Coronary artery (tissue), 2 donors: ENCODE data around the gene SCYL1.

Experiments
- DNase-seq: peaks from one replicate; pipeline ENCODE4 v3.0.0-alpha.2; 2017; ENCODE audit warnings: low spot score
- H3K27ac ChIP-seq, 2 donors: fragments of 200-600 bp; sonication (generic); one replicate each; pipeline ENCODE4 v1.5.1; 2016 to 2019
- H3K4me3 ChIP-seq: fragments of 200-600 bp; sonication (generic); 2 replicates; pipeline ENCODE4 v1.5.1; 2016; ENCODE audit warnings: mild to moderate bottlenecking, moderate library complexity
- CTCF ChIP-seq: fragments of 200-600 bp; sonication (generic); IDR thresholded peaks from one replicate; pipeline ENCODE4 v1.5.1; 2019; ENCODE audit warnings: antibody characterized with exemption

The SCYL1 gene

DNA sequence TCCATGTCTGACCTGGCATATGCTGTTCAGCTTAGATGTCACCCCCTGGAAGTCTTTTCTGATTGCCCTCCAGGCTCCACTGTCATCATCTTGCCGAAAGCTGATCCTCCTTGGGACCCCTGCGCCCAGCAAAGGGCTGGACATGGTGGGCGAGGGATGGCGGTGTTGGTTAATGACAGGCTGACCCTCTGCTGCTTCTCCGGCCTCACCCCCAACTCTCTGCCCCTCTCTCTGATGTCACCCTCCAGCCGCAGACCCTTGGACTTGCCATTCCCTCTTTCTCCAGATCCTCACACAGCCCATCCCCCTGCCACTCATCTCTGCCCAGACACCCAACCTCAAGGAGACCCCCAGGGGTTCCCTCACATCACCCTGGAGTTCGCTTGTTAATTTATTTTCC lies 53.3 kb downstream of the SCYL1 start:
- no peak for DNase-seq
- no peak for TF ChIP-seq CTCF
- Histone ChIP-seq H3K4me3 (peak overlapping the region; percentile 98), H3K27ac (peak overlapping the region; percentile 98 to 100)

DNA sequence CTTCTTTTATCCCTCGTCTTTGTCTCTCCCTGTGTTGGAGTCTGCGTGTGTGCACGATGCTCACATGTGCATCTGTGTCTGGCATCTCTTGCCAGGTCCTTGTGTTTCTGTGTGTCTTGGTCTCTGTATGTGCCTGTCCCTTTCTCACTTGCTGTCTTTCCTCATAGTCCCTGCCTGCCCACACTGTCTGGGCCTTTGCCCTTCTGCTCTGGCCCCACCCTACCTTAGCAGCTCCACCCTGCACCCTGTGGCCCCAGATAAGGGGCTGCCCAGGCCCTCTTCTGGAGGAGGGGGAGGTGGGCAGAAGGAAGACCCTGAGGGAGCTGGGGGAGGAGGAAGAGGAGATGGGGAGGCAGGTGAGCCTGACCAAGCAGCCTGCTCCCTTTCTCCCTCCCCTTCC lies 53.8 kb downstream of the SCYL1 start:
- DNase-seq: no peak
- Histone ChIP-seq H3K4me3 (peak overlapping the region; percentile 13), H3K27ac (peak overlapping the region; percentile 98 to 100)
- no peak for TF ChIP-seq CTCF

- TF ChIP-seq CTCF: no peak
- no peak for DNase-seq
- no peak overlapping the region for H3K4me3 ChIP-seq
- peak overlapping the region in 1 of 2 donors; percentile 100 for H3K27ac ChIP-seq
Observed at GRCh38 chr11:65579291-65579690, 54.4 kb downstream of the SCYL1 start.

DNA sequence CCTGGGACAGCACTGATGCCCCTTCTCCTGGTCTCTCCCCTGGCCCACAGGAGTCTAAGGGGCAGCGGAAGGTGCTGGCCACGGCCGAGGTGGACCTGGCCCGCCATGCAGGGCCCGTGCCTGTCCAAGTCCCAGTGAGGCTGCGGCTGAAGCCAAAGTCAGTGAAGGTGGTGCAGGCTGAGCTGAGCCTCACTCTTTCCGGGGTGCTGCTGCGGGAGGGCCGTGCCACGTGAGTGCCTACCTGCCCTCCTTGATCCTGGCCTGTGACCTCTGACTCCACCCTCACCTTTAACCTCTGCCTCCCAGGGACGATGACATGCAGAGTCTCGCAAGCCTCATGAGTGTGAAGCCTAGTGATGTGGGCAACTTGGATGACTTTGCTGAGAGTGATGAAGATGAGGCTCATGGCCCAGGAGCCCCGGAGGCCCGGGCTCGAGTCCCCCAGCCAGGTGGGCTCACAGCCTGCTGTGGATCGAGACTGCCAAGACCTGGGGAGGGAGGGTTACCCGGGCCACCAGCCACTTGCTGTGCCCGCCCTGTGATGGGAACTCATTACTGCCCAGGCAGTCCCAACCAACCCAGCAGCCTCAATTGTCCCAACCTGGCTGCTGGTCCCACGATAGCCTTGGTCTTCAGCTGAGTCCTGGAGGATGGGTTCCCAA lies 55.3 kb downstream of the SCYL1 start:
- peak overlapping the region; percentile 15 to 33 for H3K27ac ChIP-seq
- H3K4me3 ChIP-seq: no peak overlapping the region

DNA sequence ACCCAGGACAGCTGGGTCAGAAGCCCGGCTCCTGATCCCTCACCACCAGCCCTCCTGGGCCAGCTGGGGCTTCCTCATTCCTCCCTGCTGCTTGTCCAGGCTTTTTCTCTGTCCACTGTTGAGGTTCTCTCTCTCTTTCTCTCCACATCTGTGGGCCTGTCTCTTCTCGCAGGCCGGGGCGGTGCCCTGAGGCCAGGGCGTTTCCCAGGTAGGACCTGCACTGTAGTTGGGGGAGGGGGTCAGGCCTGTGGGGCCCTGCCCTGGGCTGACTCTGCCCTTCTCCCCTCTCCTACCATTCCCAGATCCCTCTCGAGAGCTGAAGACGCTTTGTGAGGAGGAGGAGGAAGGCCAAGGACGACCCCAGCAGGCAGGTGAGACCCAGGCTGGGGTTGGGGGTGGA lies 55.9 kb downstream of the SCYL1 start:
- DNase-seq: no peak
- Histone ChIP-seq H3K4me3 (no peak overlapping the region), H3K27ac (peak overlapping the region; percentile 15 to 33)
- no peak for TF ChIP-seq CTCF

More for the DNA sequence above, 55.3 kb downstream of the SCYL1 start:
- DNase-seq: no peak
- no peak for TF ChIP-seq CTCF

GRCh38 chr11:65581928-65582327 lies 57.0 kb downstream of the SCYL1 start:
- no peak for TF ChIP-seq CTCF
- no peak overlapping the region for H3K4me3 ChIP-seq
- DNase-seq: no peak
- H3K27ac ChIP-seq: peak overlapping the region; percentile 13 to 33

DNA sequence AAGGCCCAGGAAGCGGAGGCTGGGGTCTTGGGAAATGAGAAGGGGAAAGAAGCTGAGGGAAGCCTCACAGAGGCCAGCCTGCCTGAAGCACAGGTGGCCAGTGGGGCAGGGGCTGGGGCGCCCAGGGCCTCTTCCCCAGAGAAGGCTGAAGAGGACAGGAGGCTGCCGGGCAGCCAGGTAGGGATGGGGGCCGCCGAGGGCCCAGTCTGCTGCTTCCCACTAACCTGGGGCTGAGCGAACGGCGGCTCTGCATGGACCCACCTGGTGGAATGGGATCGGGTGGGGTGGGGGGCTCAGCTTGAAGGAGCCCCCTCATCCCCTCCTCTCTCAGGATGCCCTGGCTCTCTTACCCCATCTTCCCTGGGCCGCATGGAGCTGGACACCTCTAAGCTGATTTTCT lies 58.7 kb downstream of the SCYL1 start:
- Histone ChIP-seq H3K27ac (peak overlapping the region in 1 of 2 donors; percentile 25), H3K4me3 (no peak overlapping the region)
- TF ChIP-seq CTCF: no peak
- no peak for DNase-seq
